Esophagus squamous epithelium (tissue), 5 donors: ENCODE measurements around the gene STUB1. TPM values are rescaled to one million over a fixed set of nuclear protein-coding genes. Genes with fewer than 3 reads are reported as not detected.

Source experiments
- DNase-seq: peaks from one replicate; lab custom pipeline; 2025; lab: John Stamatoyannopoulos, UW
- H3K27ac ChIP-seq, 4 donors: fragments of 200-600 bp; sonication (generic); one replicate each; pipeline ENCODE4 v1.5.1; 2016 to 2019; ENCODE audit warnings: mild to moderate bottlenecking in 1 of 4
- H3K27me3 ChIP-seq, 4 donors: fragments of 200-600 bp; sonication (generic); 1 replicate in 3 of 4; 2 replicates in 1 of 4; pipeline versions ENCODE4 v1.5.1 to v1.6.0; 2017 to 2021; ENCODE audit warnings: antibody characterized with exemption in 1 of 4
- H3K36me3 ChIP-seq, 3 donors: fragments of 200-600 bp; sonication (generic); one replicate each; pipeline ENCODE4 v1.5.1; 2016 to 2019
- H3K4me1 ChIP-seq, 3 donors: fragments of 200-600 bp; sonication (generic); one replicate each; pipeline ENCODE4 v1.5.1; 2017 to 2019
- H3K4me3 ChIP-seq, 4 donors: fragments of 200-600 bp; sonication (generic); 1 replicate in 3 of 4; 2 replicates in 1 of 4; pipeline ENCODE4 v1.5.1; 2016 to 2019; ENCODE audit warnings: mild to moderate bottlenecking in 2 of 4, moderate library complexity in 1 of 4
- H3K9me3 ChIP-seq, 3 donors: fragments of 200-600 bp; sonication (generic); one replicate each; pipeline ENCODE4 v1.5.1; 2016 to 2019
- CTCF ChIP-seq, 6 experiments: fragments of 450-650 bp in 4 of 6; fragments of 200-600 bp in 2 of 6; sonication (generic) in 2 of 6; IDR thresholded peaks; one replicate each; pipeline ENCODE4 v1.5.1; 2016 to 2019; ENCODE audit warnings: antibody characterized with exemption in 6 of 6, mild to moderate bottlenecking in 4 of 6, moderate library complexity in 4 of 6
- POLR2A ChIP-seq, 4 donors: fragments of 450-650 bp; IDR thresholded peaks; one replicate each; pipeline ENCODE4 v1.6.1; 2017; ENCODE audit warnings: antibody characterized with exemption in 4 of 4, mild to moderate bottlenecking in 4 of 4, moderate library complexity in 3 of 4
- WGBS, 2 donors: methylation state at CpG; one replicate each; pipeline ENCODE4 v1.1.5; 2018; 5-methylcytosine and 5-hydroxymethylcytosine counted together
- intact Hi-C: fragments of 100-400 bp; cut with DNase I; formaldehyde crosslinking; loops from one replicate; pipeline ENCODE4 v1.15.0; 2022
- total RNA-seq, 4 donors: library from RNA; depleted of rRNA; stranded (reverse); fragments of >200 nt; gene quantifications; one replicate each; pipeline ENCODE4 v1.1.0, GENCODE V29; 2016
- donor health status: DM: yes; HTN: yes; CAD: no.

STUB1 gene
- total RNA-seq, 4 donors from 2014 or later, result 102 to 148 (median 120) TPM

GRCh38 chr16:708019-708418 is 27.8 kb downstream of the STUB1 start:
- peaks cover 25 to 94% (median 46%) of the 10 kb centered on the region in 4 donors for H3K27me3 ChIP-seq
- TF ChIP-seq POLR2A (IDR thresholded peaks at IDR 0.05) (no peak), CTCF (IDR thresholded peaks at IDR 0.05) (no peak)
- H3K36me3 ChIP-seq, result no peaks in the 10 kb centered on the region
- no peak overlapping the region for H3K27ac ChIP-seq
- H3K4me3 ChIP-seq, result no peak overlapping the region
- H3K9me3 ChIP-seq, result no peaks in the 10 kb centered on the region
- peaks cover 16 to 73% (median 16%) of the 10 kb centered on the region in 3 donors for H3K4me1 ChIP-seq
- no peak for DNase-seq
- 35 to 60% methylated on average over 2 to 3 of the region's 3 CpGs for WGBS, 2 donors
- intact Hi-C loops, result no loop called here

- WGBS, 2 donors, result 100% methylated on average over 1 of the region's 4 CpGs; no CpG with 5 or more reads in 1 of the 2 donors
- intact Hi-C loops, result no loop called here
These were observed 28.7 kb downstream of the STUB1 start for GRCh38 chr16:708959-709358.

GRCh38 chr16:709566-710499 is 29.6 kb downstream of the STUB1 start:
- Histone ChIP-seq H3K36me3 (no peaks in the 10 kb centered on the region), H3K27me3 (peaks cover 11 to 84% (median 37%) of the 10 kb centered on the region in 4 donors), H3K4me1 (peaks cover 22 to 79% (median 23%) of the 10 kb centered on the region in 3 donors), H3K27ac (no peak overlapping the region), H3K4me3 (no peak overlapping the region), H3K9me3 (no peaks in the 10 kb centered on the region)
- intact Hi-C loops, result loop anchor here (5.0 kb wide), 1 partner anchor 77 kb away; the partner anchor contains the start of genes CHTF18 and RPUSD1
- TF ChIP-seq POLR2A (IDR thresholded peaks at IDR 0.05), result no peak
- WGBS, 2 donors, result 20 to 42% methylated on average over 7 to 15 of the region's 30 CpGs
- DNase-seq, result no peak

More at GRCh38 chr16:708959-709358, 28.7 kb downstream of the STUB1 start:
- Histone ChIP-seq H3K9me3 (no peaks in the 10 kb centered on the region), H3K4me3 (no peak overlapping the region), H3K27ac (no peak overlapping the region), H3K27me3 (peaks cover 19 to 85% (median 42%) of the 10 kb centered on the region in 4 donors), H3K36me3 (no peaks in the 10 kb centered on the region), H3K4me1 (peaks cover 16 to 75% (median 16%) of the 10 kb centered on the region in 3 donors)
- no peak for TF ChIP-seq CTCF (IDR thresholded peaks at IDR 0.05)
- no peak for TF ChIP-seq POLR2A (IDR thresholded peaks at IDR 0.05)
- no peak for DNase-seq

- no peak for TF ChIP-seq POLR2A (IDR thresholded peaks at IDR 0.05)
- no peak for TF ChIP-seq CTCF (IDR thresholded peaks at IDR 0.05)
- Histone ChIP-seq H3K9me3 (no peaks in the 10 kb centered on the region), H3K4me3 (no peak overlapping the region), H3K27me3 (peaks cover 6 to 82% (median 34%) of the 10 kb centered on the region in 4 donors), H3K27ac (no peak overlapping the region), H3K4me1 (peaks cover 21 to 77% (median 23%) of the 10 kb centered on the region in 3 donors), H3K36me3 (no peaks in the 10 kb centered on the region)
- intact Hi-C loops, result loop anchor here (5.0 kb wide), 1 partner anchor 77 kb away; the partner anchor contains the start of genes CHTF18 and RPUSD1
- WGBS, 2 donors, result 10 to 35% methylated on average over 2 to 6 of the region's 21 CpGs
- no peak for DNase-seq
These were observed 30.4 kb downstream of the STUB1 start for GRCh38 chr16:710500-711075.

GRCh38 chr16:711084-711483 is 30.9 kb downstream of the STUB1 start:
- intact Hi-C loops, result loop anchor here (5.0 kb wide), 1 partner anchor 76 kb away; the partner anchor contains the start of genes CHTF18 and RPUSD1
- no peaks in the 10 kb centered on the region for H3K36me3 ChIP-seq
- 56 to 71% methylated on average over 2 to 3 of the region's 12 CpGs for WGBS, 2 donors
- peaks cover 21 to 78% (median 25%) of the 10 kb centered on the region in 3 donors for H3K4me1 ChIP-seq
- no peak for TF ChIP-seq POLR2A (IDR thresholded peaks at IDR 0.05)
- no peak overlapping the region for H3K27ac ChIP-seq
- H3K4me3 ChIP-seq, result no peak overlapping the region
- DNase-seq, result no peak
- no peaks in the 10 kb centered on the region for H3K9me3 ChIP-seq
- peaks cover 8 to 82% (median 33%) of the 10 kb centered on the region in 4 donors for H3K27me3 ChIP-seq
